DND-41 (cell line): ENCODE measurements around the gene ACKR3.

Experiments
- CTCF ChIP-seq: IDR thresholded peaks from 2 replicates; pipeline ENCODE4 v1.5.1; 2012; ENCODE audit warnings: borderline replicate concordance, low read length, moderate library complexity, mild to moderate bottlenecking; ENCODE audit not compliant: poor library complexity, severe bottlenecking; ENCODE audit errors: extremely low read depth
- EZH2 ChIP-seq: IDR thresholded peaks from 3 replicates; pipeline ENCODE4 v1.6.1; 2012; ENCODE audit warnings: borderline replicate concordance, low read depth, mild to moderate bottlenecking, moderate library complexity, low read length, inconsistent platforms; ENCODE audit not compliant: severe bottlenecking

- TF ChIP-seq CTCF (peak; percentile 65), EZH2 (no peak)
Observed at GRCh38 chr2:236554629-236555282, 14.9 kb upstream of the ACKR3 start.
